Stomach (tissue), 9 donors: ENCODE results near the gene SNX21. TPM values are rescaled to one million over a fixed set of nuclear protein-coding genes. Genes with fewer than 3 reads are reported as not detected.

Experiments used
- DNase-seq, 2 donors: peaks; one replicate each; pipeline versions ENCODE4 v3.0.0 to v3.0.0-alpha.2; 2013 to 2019
- H3K27ac ChIP-seq, 5 donors: fragments of 200-600 bp in 4 of 5; sonication (generic) in 4 of 5; one replicate each; pipeline ENCODE4 v1.5.1; 2013 to 2019; ENCODE audit warnings: mild to moderate bottlenecking in 1 of 5, moderate library complexity in 1 of 5
- H3K27me3 ChIP-seq, 3 donors: fragments of 200-600 bp; sonication (generic); one replicate each; pipeline ENCODE4 v1.5.1; 2017 to 2019; ENCODE audit warnings: mixed run types in 1 of 3
- H3K36me3 ChIP-seq, 4 donors: fragments of 200-600 bp; sonication (generic); 1 replicate in 3 of 4; 2 replicates in 1 of 4; pipeline ENCODE4 v1.5.1; 2016 to 2019
- H3K4me1 ChIP-seq, 4 donors: fragments of 200-600 bp; sonication (generic); one replicate each; pipeline ENCODE4 v1.5.1; 2016 to 2019
- H3K4me3 ChIP-seq, 4 donors: fragments of 200-600 bp; sonication (generic) in 3 of 4; one replicate each; pipeline ENCODE4 v1.5.1; 2016 to 2019; ENCODE audit warnings: mild to moderate bottlenecking in 1 of 4
- H3K9me3 ChIP-seq, 4 donors: fragments of 200-600 bp; sonication (generic); one replicate each; pipeline ENCODE4 v1.5.1; 2016 to 2019
- EP300 ChIP-seq: sonication (generic); formaldehyde crosslinking; IDR thresholded peaks from one replicate; pipeline ENCODE4 v1.6.1; 2017; ENCODE audit warnings: antibody characterized with exemption
- POLR2A ChIP-seq, 4 donors: fragments of 450-650 bp; IDR thresholded peaks; one replicate each; pipeline ENCODE4 v1.6.1; 2016; ENCODE audit warnings: antibody characterized with exemption in 4 of 4, control low read depth in 2 of 4, mild to moderate bottlenecking in 1 of 4, moderate library complexity in 1 of 4
- POLR2AphosphoS5 ChIP-seq, 3 donors: sonication (generic); formaldehyde crosslinking; IDR thresholded peaks; one replicate each; pipeline ENCODE4 v1.6.1; 2016; ENCODE audit warnings: antibody characterized with exemption in 3 of 3
- WGBS, 5 donors: extraction: QIAGEN DNeasy Blood & Tissue Kit in 3 of 5; methylation state at CpG; one replicate each; pipeline versions ENCODE4 v1.1.5 to v1.1.7; 2013 to 2018; 5-methylcytosine and 5-hydroxymethylcytosine counted together
- intact Hi-C: fragments of 100-400 bp; cut with DNase I; formaldehyde crosslinking; loops from one replicate; pipeline ENCODE4 v1.15.1; 2023; ENCODE audit warnings: low total_unique reads
- polyA plus RNA-seq, 3 donors: library from polyadenylated mRNA; stranded (reverse); fragments of 200-250 nt; gene quantifications; one replicate each; pipeline ENCODE4 v1.2.3, GENCODE V29; 2013
- total RNA-seq, 5 donors: library from RNA; depleted of rRNA; stranded (reverse); fragments of >200 nt; gene quantifications; one replicate each; pipeline versions ENCODE4 v1.1.0 to v1.2.3, GENCODE V29; 2014 to 2016
- TF ChIP-seq, protein P1 (sequence below), 7 experiments: fragments of 450-650 bp in 4 of 7; fragments of 200-600 bp in 3 of 7; sonication (generic) in 3 of 7; IDR thresholded peaks; one replicate each; pipeline ENCODE4 v1.5.1; 2016 to 2019; ENCODE audit warnings: antibody characterized with exemption in 7 of 7, control low read depth in 2 of 7, mild to moderate bottlenecking in 1 of 7
- donor health status: healthy with polysubstance abuse.
- donor health status: Bipolar disorder and iron deficiency.
- donor health status: healthy.

The SNX21 gene
- total and polyA plus RNA-seq, 8 donors, result 15.2 to 120 (median 24.4) TPM

DNA sequence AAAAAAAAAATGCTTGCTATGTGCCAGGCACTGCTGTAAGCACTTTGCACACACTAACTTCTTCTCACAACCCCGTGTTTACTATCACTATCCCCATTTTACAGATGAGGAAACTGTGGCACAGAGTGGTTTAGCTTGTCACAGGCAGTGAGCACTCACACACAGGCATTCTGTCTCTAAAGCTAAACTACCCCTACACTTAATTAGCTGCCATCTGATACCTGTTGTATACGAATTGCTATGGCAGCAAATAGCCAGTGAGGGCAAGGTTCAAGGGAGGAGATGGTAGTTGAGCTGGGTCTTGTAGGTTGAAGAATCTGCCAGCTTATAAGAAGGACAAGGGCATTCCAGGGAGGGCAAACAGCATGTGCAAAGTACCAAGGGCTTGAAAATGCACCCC, 11.7 kb upstream of the SNX21 start:
- no peaks in the 10 kb centered on the region for H3K36me3 ChIP-seq
- H3K9me3 ChIP-seq, result no peaks in the 10 kb centered on the region
- no peak for TF ChIP-seq POLR2AphosphoS5 (IDR thresholded peaks at IDR 0.05)
- TF ChIP-seq POLR2A (IDR thresholded peaks at IDR 0.05), result no peak
- no peak for TF ChIP-seq EP300
- TF ChIP-seq, protein P1, sequence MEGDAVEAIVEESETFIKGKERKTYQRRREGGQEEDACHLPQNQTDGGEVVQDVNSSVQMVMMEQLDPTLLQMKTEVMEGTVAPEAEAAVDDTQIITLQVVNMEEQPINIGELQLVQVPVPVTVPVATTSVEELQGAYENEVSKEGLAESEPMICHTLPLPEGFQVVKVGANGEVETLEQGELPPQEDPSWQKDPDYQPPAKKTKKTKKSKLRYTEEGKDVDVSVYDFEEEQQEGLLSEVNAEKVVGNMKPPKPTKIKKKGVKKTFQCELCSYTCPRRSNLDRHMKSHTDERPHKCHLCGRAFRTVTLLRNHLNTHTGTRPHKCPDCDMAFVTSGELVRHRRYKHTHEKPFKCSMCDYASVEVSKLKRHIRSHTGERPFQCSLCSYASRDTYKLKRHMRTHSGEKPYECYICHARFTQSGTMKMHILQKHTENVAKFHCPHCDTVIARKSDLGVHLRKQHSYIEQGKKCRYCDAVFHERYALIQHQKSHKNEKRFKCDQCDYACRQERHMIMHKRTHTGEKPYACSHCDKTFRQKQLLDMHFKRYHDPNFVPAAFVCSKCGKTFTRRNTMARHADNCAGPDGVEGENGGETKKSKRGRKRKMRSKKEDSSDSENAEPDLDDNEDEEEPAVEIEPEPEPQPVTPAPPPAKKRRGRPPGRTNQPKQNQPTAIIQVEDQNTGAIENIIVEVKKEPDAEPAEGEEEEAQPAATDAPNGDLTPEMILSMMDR (IDR thresholded peaks at IDR 0.05), result no peak
- peaks cover 0 to 37% (median 22%) of the 10 kb centered on the region in 3 donors for H3K27me3 ChIP-seq
- no peak overlapping the region for H3K4me3 ChIP-seq
- no peak for DNase-seq
- H3K27ac ChIP-seq, result no peak overlapping the region
- peaks cover 17 to 53% (median 30%) of the 10 kb centered on the region in 4 donors for H3K4me1 ChIP-seq
- WGBS, 5 donors, result 61 to 64% (median 63%) methylated on average over 2 of the region's 2 CpGs
- intact Hi-C loops, result no loop called here

- intact Hi-C loops, result no loop called here
- no peak overlapping the region for H3K27ac ChIP-seq
- peak overlapping the region in 2 of 4 donors; percentile 7 to 29 for H3K4me3 ChIP-seq
These were observed 10.7 kb upstream of the SNX21 start for GRCh38 chr20:45822857-45823256.

DNA sequence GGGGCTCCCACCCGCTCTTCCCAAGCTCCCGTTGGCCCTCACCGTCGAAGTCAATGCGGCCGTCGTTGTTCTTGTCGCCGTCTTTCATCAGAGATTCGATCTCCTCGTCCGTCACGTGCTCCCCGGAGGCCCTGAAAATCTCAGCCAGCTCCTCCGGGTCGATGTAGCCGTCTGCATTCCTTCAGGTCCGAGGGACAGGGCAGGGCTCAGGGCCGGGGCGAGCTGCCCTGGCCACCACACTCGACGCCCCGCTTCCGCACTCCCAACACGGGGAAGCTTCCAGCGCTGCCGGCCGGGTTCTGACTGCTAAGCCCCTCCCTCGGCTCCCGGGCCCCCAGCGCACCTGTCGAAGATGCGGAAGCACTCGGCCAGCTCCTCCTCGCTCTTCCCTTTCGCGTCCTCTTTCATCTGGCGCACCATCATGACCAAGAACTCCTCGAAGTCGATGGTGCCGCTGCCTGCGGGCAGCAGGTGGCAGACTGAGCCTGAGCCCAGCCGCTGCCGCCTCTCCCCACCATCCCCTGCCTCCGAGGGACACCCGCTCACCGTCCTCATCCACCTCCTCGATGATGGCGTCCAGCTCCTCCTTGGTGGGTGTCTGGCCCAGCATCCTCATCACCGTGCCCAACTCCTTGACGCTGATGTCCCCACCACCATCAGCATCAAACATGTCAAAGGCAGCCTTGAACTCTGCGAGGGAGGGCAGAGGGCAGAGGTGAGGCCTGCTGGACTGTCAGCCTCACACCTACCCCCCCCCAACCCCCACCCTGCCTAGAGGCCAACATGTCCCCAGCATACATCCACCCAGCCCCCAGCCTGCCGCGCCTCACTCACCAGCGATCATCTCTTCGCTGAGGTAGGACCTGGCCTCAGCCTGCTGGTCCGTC, 9.4 kb upstream of the SNX21 start:
- TF ChIP-seq, protein P1 (IDR thresholded peaks at IDR 0.05), result peak in 4 of 7 experiments; percentile 12 to 47 (median 26)
- TF ChIP-seq POLR2A (IDR thresholded peaks at IDR 0.05), result no peak
- peak in 1 of 3 donors; percentile 29 for TF ChIP-seq POLR2AphosphoS5 (IDR thresholded peaks at IDR 0.05)
- no peak for TF ChIP-seq EP300
- H3K4me1 ChIP-seq, result peaks cover 17 to 45% (median 29%) of the 10 kb centered on the region in 4 donors
- H3K9me3 ChIP-seq, result no peaks in the 10 kb centered on the region
- peak; percentile 62 to 77 for DNase-seq
- intact Hi-C loops, result no loop called here
- peak overlapping the region; percentile 23 to 39 (median 27) for H3K4me3 ChIP-seq
- H3K36me3 ChIP-seq, result no peaks in the 10 kb centered on the region
- 14 to 21% (median 17%) methylated on average over 34 to 57 of the region's 57 CpGs for WGBS, 5 donors
- no peak overlapping the region for H3K27ac ChIP-seq
- H3K27me3 ChIP-seq, result peaks cover 0 to 37% (median 22%) of the 10 kb centered on the region in 3 donors

More at GRCh38 chr20:45822857-45823256, 10.7 kb upstream of the SNX21 start:
- TF ChIP-seq, protein P1 (IDR thresholded peaks at IDR 0.05), result no peak
- TF ChIP-seq EP300 (no peak), POLR2AphosphoS5 (IDR thresholded peaks at IDR 0.05) (no peak), POLR2A (IDR thresholded peaks at IDR 0.05) (no peak)
- peaks cover 17 to 48% (median 29%) of the 10 kb centered on the region in 4 donors for H3K4me1 ChIP-seq
- H3K9me3 ChIP-seq, result no peaks in the 10 kb centered on the region
- 5 to 13% (median 6%) methylated on average over 6 to 24 of the region's 24 CpGs for WGBS, 5 donors
- DNase-seq, result peak; percentile 54 to 82
- peaks cover 0 to 37% (median 22%) of the 10 kb centered on the region in 3 donors for H3K27me3 ChIP-seq
- no peaks in the 10 kb centered on the region for H3K36me3 ChIP-seq

DNA sequence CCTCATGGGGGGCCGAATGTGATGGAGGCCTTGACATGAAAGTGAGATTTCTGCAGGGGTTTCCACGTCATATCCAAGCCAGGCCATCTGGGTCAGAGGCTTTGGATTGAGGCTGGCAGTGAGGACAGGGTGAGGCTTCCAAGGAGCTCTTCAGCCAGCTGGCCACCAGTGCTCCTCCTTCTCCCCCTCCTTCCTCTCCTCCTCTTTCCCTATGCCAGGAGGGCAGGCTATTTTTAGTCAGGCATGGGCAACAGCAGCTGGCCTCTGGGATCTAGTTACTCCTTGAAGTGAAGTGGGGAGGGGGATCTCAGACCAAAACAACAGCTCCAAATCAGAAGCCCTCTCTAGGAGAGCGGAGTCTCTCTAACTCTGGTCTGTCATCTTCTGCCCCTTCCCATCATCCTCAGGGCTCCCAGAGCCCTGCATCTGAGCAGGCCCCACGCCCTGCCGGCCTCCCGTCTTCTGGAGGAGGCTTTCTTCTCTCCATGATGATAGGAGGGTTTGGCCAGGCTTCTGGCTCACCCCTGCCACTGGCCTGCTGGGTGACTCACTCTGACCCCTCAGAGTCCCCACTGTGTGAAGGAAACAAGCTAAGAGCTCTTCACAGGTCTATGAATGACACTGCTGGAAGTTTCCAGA, 7.1 kb upstream of the SNX21 start:
- DNase-seq, result peak in 1 of 2 donors; percentile 46

More for the DNA sequence above, 7.1 kb upstream of the SNX21 start:
- Histone ChIP-seq H3K36me3 (no peaks in the 10 kb centered on the region), H3K27ac (peak overlapping the region in 4 of 5 donors; percentile 24 to 75 (median 50)), H3K27me3 (peaks cover 0 to 34% (median 22%) of the 10 kb centered on the region in 3 donors), H3K4me3 (no peak overlapping the region), H3K9me3 (no peaks in the 10 kb centered on the region), H3K4me1 (peaks cover 17 to 45% (median 29%) of the 10 kb centered on the region in 4 donors)
- 56 to 80% (median 68%) methylated on average over 6 of the region's 6 CpGs for WGBS, 5 donors
- intact Hi-C loops, result no loop called here
- TF ChIP-seq EP300, result no peak
- TF ChIP-seq, protein P1 (IDR thresholded peaks at IDR 0.05), result no peak
- TF ChIP-seq POLR2A (IDR thresholded peaks at IDR 0.05), result no peak
- no peak for TF ChIP-seq POLR2AphosphoS5 (IDR thresholded peaks at IDR 0.05)
